ENCODE results near the gene ZNF69.
"Not testable (repeated sequence)": the region's sequence is repeated elsewhere in the genome, so short reads cannot be mapped to it uniquely, and the experiment has no call there.

Gene ZNF69

DNA sequence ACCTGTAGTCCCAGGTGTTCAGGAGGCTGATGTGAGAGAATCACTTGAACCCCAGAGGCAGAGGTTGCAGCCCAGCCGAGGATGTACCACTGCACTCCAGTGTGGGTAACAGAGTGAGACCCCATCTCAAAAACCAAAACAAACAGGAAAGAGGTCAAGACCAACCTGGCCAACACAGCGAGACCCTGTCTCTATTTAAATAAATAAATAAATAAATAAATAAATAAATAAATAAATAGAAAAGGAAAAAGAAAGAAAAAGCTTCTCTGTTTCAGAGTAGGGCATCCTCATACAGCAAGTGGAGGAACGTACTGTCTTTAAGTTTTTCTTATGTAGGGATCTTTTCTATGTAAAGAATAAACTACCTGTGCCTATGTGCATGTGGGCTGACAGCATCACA, 39.6 kb downstream of the ZNF69 start:
- DNase-seq (ENCODE audit: extremely low read depth, low read depth): no peak
- no peak overlapping the region for H3K4me3 ChIP-seq (replicated peaks; ENCODE audit: low read depth, low read length)
- TF ChIP-seq, protein P1, sequence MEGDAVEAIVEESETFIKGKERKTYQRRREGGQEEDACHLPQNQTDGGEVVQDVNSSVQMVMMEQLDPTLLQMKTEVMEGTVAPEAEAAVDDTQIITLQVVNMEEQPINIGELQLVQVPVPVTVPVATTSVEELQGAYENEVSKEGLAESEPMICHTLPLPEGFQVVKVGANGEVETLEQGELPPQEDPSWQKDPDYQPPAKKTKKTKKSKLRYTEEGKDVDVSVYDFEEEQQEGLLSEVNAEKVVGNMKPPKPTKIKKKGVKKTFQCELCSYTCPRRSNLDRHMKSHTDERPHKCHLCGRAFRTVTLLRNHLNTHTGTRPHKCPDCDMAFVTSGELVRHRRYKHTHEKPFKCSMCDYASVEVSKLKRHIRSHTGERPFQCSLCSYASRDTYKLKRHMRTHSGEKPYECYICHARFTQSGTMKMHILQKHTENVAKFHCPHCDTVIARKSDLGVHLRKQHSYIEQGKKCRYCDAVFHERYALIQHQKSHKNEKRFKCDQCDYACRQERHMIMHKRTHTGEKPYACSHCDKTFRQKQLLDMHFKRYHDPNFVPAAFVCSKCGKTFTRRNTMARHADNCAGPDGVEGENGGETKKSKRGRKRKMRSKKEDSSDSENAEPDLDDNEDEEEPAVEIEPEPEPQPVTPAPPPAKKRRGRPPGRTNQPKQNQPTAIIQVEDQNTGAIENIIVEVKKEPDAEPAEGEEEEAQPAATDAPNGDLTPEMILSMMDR (IDR thresholded peaks at IDR 0.05; ENCODE audit: low read depth, low read length, missing control alignments): no peak

DNA sequence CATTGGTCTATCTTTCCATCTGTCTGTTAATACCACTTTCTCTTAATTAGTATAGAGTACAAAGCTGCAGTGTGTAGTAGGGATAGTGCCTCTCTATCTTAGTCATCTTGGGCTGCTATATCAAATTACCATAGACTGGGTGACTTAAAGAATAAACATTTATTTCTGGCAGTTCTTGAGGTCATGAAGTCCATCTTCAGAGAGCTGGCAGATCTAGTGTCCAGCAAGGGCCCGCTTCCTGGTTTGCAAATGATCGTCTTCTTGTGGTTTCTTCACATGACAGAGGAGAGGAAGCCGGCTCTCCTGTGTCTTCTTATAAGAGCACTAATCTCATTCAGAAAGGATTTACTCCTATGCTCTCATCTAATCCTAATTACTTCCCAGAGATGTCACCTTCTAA, 43.5 kb downstream of the ZNF69 start:
- H3K4me3 ChIP-seq (replicated peaks; ENCODE audit: low read depth, low read length): no peak overlapping the region
- TF ChIP-seq, protein P1 (IDR thresholded peaks at IDR 0.05; ENCODE audit: low read depth, low read length, missing control alignments): no peak
- DNase-seq (ENCODE audit: extremely low read depth, low read depth): no peak

DNA sequence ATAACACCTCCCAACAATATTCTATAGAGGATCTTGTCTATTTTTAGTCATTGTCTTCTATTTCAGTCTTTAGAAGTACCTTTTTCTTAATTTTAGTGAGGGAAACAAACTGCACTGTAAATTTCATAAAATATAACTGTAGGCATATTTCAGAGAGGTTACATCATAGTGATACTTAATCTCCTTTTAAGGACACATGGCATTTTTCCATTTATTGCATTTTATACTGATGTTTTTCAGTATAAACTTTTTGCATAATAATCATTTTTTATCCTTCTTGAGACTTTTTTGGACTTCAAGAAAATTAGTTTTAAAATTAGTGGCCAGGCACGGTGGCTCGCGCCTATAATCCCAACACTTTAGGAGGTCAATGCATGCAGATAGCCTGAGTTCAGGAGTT, 43.9 kb downstream of the ZNF69 start:
- H3K4me3 ChIP-seq (replicated peaks; ENCODE audit: low read depth, low read length): no peak overlapping the region
- no peak for DNase-seq (ENCODE audit: extremely low read depth, low read depth)

DNA sequence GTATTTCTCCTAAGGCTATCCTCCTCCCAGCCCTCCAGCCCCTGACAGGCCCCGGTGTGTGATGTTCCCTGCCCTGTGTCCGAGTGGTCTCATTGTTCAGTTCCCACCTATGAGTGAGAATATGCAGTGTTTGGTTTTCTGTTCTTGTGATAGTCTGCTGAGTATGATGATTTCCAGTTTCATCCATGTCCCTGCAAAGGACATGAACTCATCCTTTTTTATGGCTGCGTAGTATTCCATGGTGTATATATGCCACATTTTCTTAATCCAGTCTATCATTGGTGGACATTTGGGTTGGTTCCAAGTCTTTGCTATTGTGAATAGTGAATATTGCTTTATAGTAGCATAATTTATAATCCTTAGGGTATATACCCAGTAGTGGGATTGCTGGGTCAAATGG, 48.2 kb downstream of the ZNF69 start:
- H3K4me3 ChIP-seq (replicated peaks; ENCODE audit: low read depth, low read length); DNase-seq (ENCODE audit: extremely low read depth, low read depth): not testable (repeated sequence)

More for the DNA sequence above, 43.9 kb downstream of the ZNF69 start:
- TF ChIP-seq, protein P1 (IDR thresholded peaks at IDR 0.05; ENCODE audit: low read depth, low read length, missing control alignments): no peak

DNA sequence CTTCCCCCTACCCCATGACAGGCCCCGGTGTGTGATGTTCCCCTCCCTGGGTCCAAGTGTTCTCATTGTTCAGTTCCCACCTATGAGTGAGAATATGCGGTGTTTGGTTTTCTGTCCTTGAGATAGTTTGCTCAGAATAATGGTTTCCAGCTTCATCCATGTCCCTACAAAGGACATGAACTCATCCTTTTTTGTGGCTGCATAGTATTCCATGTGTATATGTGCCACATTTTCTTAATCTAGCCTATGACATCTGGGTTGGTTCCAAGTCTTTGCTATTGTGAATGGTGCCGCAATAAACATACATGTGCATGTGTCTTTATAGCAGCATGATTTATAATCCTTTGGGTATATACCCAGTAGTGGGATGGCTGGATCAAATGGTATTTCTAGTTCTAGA, 50.8 kb downstream of the ZNF69 start:
- DNase-seq (ENCODE audit: extremely low read depth, low read depth); H3K4me3 ChIP-seq (replicated peaks; ENCODE audit: low read depth, low read length): not testable (repeated sequence)

DNA sequence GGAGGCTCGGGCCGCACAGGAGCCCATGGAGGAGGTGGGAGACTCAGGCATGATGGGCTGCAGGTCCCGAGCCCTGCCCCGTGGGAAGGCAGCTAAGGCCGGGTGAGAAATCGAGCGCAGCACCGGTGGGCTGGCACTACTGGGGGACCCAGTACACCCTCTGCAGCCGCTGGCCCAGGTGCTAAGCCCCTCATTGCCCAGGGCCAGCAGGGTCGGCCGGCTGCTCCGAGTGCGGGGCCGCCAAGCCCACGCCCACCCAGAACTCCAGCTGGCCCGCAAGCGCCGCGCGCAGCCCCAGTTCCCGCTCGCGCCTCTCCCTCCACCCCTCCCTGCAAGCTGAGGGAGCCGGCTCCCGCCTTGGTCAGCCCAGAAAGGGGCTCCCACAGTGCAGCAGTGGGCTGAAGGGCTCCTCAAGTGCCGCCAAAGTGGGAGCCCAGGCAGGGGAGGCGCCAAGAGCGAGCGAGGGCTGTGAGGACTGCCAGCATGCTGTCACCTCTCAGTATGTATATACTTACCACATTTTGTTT, 53.8 kb downstream of the ZNF69 start:
- H3K4me3 ChIP-seq (replicated peaks; ENCODE audit: low read depth, low read length): not testable (repeated sequence)

DNA sequence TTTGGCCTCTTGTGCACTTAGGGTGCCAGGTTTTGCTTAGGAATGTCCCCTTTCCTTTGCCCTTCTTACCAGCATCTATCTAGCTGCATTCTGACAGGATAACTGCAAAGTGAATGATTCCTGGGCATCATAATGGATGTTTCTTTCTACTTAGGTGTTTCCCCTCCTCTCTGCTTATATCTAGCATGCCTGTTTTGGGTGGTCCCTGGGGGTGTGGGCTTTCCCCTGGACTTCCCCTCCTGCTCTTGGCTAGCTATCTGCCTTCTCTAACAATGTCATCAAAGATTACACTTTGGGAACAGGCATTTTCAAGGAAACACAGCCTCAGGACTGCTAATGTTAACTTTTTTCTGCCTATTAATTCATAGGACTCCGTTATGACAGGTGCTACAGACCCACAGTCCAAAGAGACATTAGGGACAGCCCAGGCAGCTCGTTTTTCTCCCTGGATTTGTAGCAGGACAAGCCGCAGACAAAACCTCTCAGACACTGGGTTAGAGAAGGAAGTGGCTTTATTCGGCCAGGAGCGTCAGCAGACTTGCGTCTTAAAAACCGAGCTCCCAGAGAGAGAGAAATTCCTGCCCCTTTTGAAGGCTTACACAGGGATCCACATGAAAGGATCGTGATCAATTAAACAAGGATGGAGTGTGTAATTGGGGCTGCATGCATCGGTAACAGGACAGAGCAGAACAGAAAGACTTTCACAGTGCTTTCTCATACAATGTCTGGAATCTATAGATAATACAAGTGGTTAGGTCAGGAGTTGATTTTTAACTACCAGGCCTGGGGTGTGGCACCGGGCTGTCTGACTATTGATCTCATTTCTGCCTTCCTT, 54.6 kb downstream of the ZNF69 start:
- no peak overlapping the region for H3K4me3 ChIP-seq (replicated peaks; ENCODE audit: low read depth, low read length)
- no peak for DNase-seq (ENCODE audit: extremely low read depth, low read depth)
- TF ChIP-seq, protein P1 (IDR thresholded peaks at IDR 0.05; ENCODE audit: low read depth, low read length, missing control alignments): no peak

More for the DNA sequence above, 53.8 kb downstream of the ZNF69 start:
- not testable (repeated sequence) for DNase-seq (ENCODE audit: extremely low read depth, low read depth)

DNA sequence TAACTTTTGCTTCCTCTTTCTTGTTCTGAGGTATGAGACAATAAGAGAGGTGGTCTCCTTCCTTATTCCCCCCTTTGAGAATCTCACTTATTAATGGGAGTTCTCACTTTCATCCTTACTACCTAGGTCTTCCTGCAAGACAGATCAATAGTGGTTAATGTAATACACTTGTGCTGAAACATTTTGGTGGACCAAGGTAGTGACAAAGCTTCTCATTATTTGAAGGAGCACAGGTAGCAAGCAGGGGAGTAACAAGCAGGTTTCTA, 55.2 kb downstream of the ZNF69 start:
- no peak overlapping the region for H3K4me3 ChIP-seq (replicated peaks; ENCODE audit: low read depth, low read length)
- DNase-seq (ENCODE audit: extremely low read depth, low read depth): no peak
- TF ChIP-seq, protein P1 (IDR thresholded peaks at IDR 0.05; ENCODE audit: low read depth, low read length, missing control alignments): no peak
